Measurements from ENCODE around the gene CAMKMT. TPM values are rescaled to one million over a fixed set of nuclear protein-coding genes. Genes with fewer than 3 reads are reported as not detected.

Gene CAMKMT
- total RNA-seq, 1 experiment from 2014 or later = 17.4 TPM

DNA sequence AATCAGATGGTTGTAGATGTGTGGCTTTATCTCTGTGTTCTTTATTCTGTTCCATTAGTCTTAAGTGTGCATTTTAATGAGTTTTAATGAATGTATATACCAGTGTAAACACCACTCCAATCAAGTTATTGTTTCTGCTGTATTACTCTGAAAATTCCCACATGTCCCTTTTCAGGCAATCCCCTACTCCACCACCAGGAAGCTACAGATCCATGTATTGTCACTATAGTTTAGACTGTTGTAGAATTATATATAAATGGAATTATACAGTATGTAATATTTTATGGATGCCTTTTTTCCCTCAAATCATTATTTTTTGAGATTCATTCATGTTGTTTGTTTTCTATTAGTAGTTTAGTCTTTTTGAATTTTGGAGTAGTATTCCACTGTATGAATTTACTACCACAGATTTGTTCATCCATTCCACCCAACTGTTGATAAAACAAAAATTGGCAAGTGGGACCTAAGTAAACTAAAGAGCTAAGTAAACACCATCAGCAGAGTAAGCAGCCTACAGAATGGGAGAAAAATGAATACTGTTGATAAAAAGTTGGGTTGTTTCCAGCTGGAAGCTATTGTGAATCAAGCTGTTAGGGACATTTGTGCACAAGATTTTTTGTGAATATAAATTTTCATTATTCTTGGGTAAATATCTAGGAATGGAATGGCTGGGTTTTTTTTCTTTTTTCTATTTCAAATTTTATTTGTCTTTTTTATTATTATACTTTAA is 262.0 kb downstream of the CAMKMT start:
- H2BK5ac ChIP-seq (ENCODE audit: insufficient read length, low read length) = no peak overlapping the region

More for the DNA sequence above, 262.0 kb downstream of the CAMKMT start:
- H2AK5ac ChIP-seq (ENCODE audit: insufficient read length, low read length) = no peak overlapping the region
- H3K79me2 ChIP-seq (ENCODE audit: insufficient read depth, low read length) = no peaks in the 10 kb centered on the region
- no peak overlapping the region for H3K14ac ChIP-seq (ENCODE audit: insufficient read depth, low read length)
- no peak overlapping the region for H2BK12ac ChIP-seq (ENCODE audit: insufficient read length, low read depth, low read length)
- TF ChIP-seq CTCF (conservative IDR thresholded peaks at IDR 0.05) = peak; percentile 61
- Mint-ChIP-seq H3K36me3 (ENCODE audit: insufficient read depth in 1 of 3, low read depth in 3 of 3) (peaks cover 0 to 6% (median 0%) of the 10 kb centered on the region in 3 experiments; a peak in 2 of 7 replicates), H3K27me3 (ENCODE audit: low read depth) (no peaks in the 10 kb centered on the region), H3K27ac (no peak overlapping the region; a peak in 1 of 7 replicates), H3K4me1 (peaks cover 4 to 6% of the 10 kb centered on the region in 2 experiments; a peak in 2 of 4 replicates), H3K4me3 (no peak overlapping the region), H3K9me3 (no peaks in the 10 kb centered on the region)
- no peak overlapping the region for H3K27ac ChIP-seq (ENCODE audit: insufficient read length, low read depth, low read length)
- H4K5ac ChIP-seq (ENCODE audit: insufficient read length, low read depth, low read length) = no peak overlapping the region
- H3K23me2 ChIP-seq (ENCODE audit: insufficient read length, low read depth, low read length, poor library complexity, severe bottlenecking) = no peaks in the 10 kb centered on the region
- no peak overlapping the region for H2BK20ac ChIP-seq (ENCODE audit: low read depth, low read length, poor library complexity, severe bottlenecking)
- H3K4me2 ChIP-seq (ENCODE audit: insufficient read depth, insufficient read length, low read length) = no peak overlapping the region
- no peak overlapping the region for H3K9ac ChIP-seq (ENCODE audit: extremely low read depth, insufficient read length, low read length)
- DNase-seq = no peak
- H3K79me1 ChIP-seq (ENCODE audit: insufficient read depth, low read depth, low read length, poor library complexity, severe bottlenecking) = no peaks in the 10 kb centered on the region
- no peaks in the 10 kb centered on the region for H3K9me3 ChIP-seq (ENCODE audit: control insufficient read depth, low read depth, low read length)
- no peaks in the 10 kb centered on the region; the same call in 1 of the 2 replicates for H3K4me1 ChIP-seq (ENCODE audit: insufficient read depth, low read length)
- no peak overlapping the region for H3K56ac ChIP-seq (ENCODE audit: insufficient read length, low read depth, low read length)
- H4K91ac ChIP-seq (ENCODE audit: insufficient read length, low read depth, low read length) = no peak overlapping the region
- H4K20me1 ChIP-seq (ENCODE audit: control insufficient read depth, insufficient read depth, insufficient read length) = no peaks in the 10 kb centered on the region
- H3K23ac ChIP-seq (ENCODE audit: insufficient read length, low read depth, low read length) = no peak overlapping the region
- H4K8ac ChIP-seq (replicated peaks; ENCODE audit: insufficient read length, low read depth, low read length) = no peak overlapping the region
- no peaks in the 10 kb centered on the region for H3K27me3 ChIP-seq (ENCODE audit: insufficient read depth, low read length)
- no peak overlapping the region for H2AFZ ChIP-seq (ENCODE audit: low read length)
- no peak overlapping the region for H2BK120ac ChIP-seq (ENCODE audit: low read depth, low read length, poor library complexity, severe bottlenecking)
- no peak overlapping the region for H2BK15ac ChIP-seq (ENCODE audit: low read depth, low read length)
- no peak overlapping the region for H3K4ac ChIP-seq (ENCODE audit: low read depth, low read length)
- H3K18ac ChIP-seq (ENCODE audit: insufficient read length, low read depth, low read length) = no peak overlapping the region
- no peak overlapping the region for H3T11ph ChIP-seq (ENCODE audit: low read length)

Data from H9 (cell line).